Smooth muscle cell (in vitro differentiated cells): Measurements from ENCODE around the gene IL19. TPM values are rescaled to one million over a fixed set of nuclear protein-coding genes. Genes with fewer than 3 reads are reported as not detected.

Source experiments
- DNase-seq: peaks from one replicate; lab custom pipeline; 2025; ENCODE audit not compliant: unreplicated experiment; lab: John Stamatoyannopoulos, UW
- H2AFZ ChIP-seq: fragments of 200-600 bp; sonication (generic); 2 replicates; pipeline ENCODE4 v1.6.0; 2016; ENCODE audit warnings: antibody characterized with exemption, low read depth, mild to moderate bottlenecking
- H3F3A ChIP-seq: fragments of 200-600 bp; sonication (generic); 2 replicates; pipeline ENCODE4 v1.6.0; 2017; ENCODE audit warnings: antibody characterized with exemption, low read depth
- H3K27ac ChIP-seq: fragments of 200-600 bp; sonication (generic); 2 replicates; pipeline ENCODE4 v1.5.1; 2016; ENCODE audit warnings: low read depth, mild to moderate bottlenecking
- H3K27me3 ChIP-seq: fragments of 200-600 bp; sonication (generic); 2 replicates; pipeline ENCODE4 v1.6.1; 2016; ENCODE audit warnings: low read depth, mild to moderate bottlenecking
- H3K36me3 ChIP-seq: fragments of 200-600 bp; sonication (generic); 2 replicates; pipeline ENCODE4 v1.5.1; 2016; ENCODE audit warnings: low read depth
- H3K4me1 ChIP-seq: fragments of 200-600 bp; sonication (generic); 2 replicates; pipeline ENCODE4 v1.5.1; 2016; ENCODE audit warnings: low read depth
- H3K4me2 ChIP-seq: fragments of 200-600 bp; sonication (generic); 2 replicates; pipeline ENCODE4 v1.6.0; 2016; ENCODE audit warnings: mild to moderate bottlenecking
- H3K4me3 ChIP-seq: fragments of 200-600 bp; sonication (generic); 2 replicates; pipeline ENCODE4 v1.5.1; 2016; ENCODE audit warnings: mild to moderate bottlenecking
- H3K79me2 ChIP-seq: fragments of 200-600 bp; sonication (generic); 2 replicates; pipeline ENCODE4 v1.6.0; 2016; ENCODE audit warnings: low read depth, mild to moderate bottlenecking
- H3K9ac ChIP-seq: fragments of 200-600 bp; sonication (generic); 2 replicates; pipeline ENCODE4 v1.6.0; 2016; ENCODE audit warnings: low read depth
- H3K9me3 ChIP-seq: fragments of 200-600 bp; sonication (generic); replicated peaks from 2 replicates; pipeline ENCODE4 v1.5.1; 2016; ENCODE audit warnings: low read depth
- H4K20me1 ChIP-seq: fragments of 200-600 bp; sonication (generic); 2 replicates; pipeline ENCODE4 v1.6.0; 2016; ENCODE audit warnings: low read depth
- CTCF ChIP-seq: fragments of 200-600 bp; sonication (generic); IDR thresholded peaks from 2 replicates; pipeline ENCODE4 v1.5.1; 2017; ENCODE audit warnings: borderline replicate concordance, mild to moderate bottlenecking, antibody characterized with exemption; ENCODE audit not compliant: insufficient read depth, poor library complexity, severe bottlenecking
- WGBS: methylation state at CpG from one replicate; pipeline ENCODE4 v1.1.7; 2016; ENCODE audit warnings: low lambda C conversion rate; 5-methylcytosine and 5-hydroxymethylcytosine counted together
- polyA plus RNA-seq: library from polyadenylated mRNA; unstranded; fragments of >200 nt; fragmentation: Nextera tagmentation; extraction: Ambion mirVana; gene quantifications from 2 replicates; pipeline ENCODE4 v1.2.1, GENCODE V29; 2016
- small RNA-seq: library from RNA; depleted of rRNA; stranded (forward); fragments of <200 nt; gene quantifications from one replicate; pipeline ENCODE3, GENCODE V24; 2014
- total RNA-seq: library from RNA; depleted of rRNA; stranded (reverse); fragments of >200 nt; gene quantifications from 2 replicates; pipeline ENCODE4 v1.2.3, GENCODE V29; 2014

IL19 gene
- total and polyA plus RNA-seq, 2 experiments from 2014 or later: 0.35 TPM; not detected in 1

DNA sequence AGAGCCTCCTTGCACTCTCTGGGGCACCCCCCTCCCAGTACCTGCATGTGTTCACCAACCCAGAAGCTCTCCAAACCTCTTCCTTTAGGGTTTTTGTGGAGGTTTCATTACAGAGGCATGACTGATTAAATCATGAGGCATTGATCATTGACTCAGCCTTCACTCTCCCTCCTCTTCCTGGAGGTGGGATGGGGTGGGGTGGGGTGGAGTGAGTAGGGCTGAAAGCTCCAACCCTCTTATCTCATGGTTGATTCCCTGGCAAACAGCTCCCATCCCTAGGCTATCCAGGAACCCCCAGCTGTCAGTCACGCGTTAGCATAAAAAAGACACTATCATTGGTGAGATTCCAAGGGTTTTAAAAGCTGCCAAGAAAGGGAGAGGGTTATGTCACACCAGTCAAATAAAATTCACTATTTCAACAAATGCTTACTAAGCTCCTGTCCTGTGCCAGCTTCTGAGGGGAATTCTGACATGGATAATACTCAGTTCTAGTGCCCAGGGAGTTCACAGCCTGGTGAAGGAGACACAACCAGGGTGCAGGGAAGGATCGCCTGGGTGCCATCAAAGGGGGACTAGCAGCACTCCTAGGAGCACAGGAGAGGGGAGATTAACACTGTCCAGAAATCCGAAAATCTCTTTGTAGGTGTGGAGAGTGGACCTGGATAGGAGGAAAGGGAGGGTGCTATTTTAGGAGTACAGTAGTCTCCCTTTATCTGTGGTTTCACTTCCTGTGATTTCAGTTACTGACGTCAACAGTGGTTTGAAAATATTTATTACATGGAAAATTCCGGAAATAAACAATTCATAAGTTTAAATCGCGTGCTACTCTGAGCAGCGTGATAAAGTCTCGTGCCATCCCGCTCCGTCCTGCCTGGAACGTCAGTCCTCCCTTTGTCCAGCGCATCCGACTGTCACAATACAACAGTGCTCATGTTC, 119.8 kb downstream of the IL19 start:
- Histone ChIP-seq H3K36me3 (no peaks in the 10 kb centered on the region), H3K4me2 (peak overlapping the region; percentile 72), H3K4me1 (peaks cover 2% of the 10 kb centered on the region), H4K20me1 (no peaks in the 10 kb centered on the region), H3K79me2 (no peaks in the 10 kb centered on the region), H2AFZ (no peak overlapping the region), H3K27ac (peak overlapping the region; percentile 89), H3K4me3 (no peak overlapping the region), H3K9ac (peak overlapping the region; percentile 79), H3F3A (no peaks in the 10 kb centered on the region), H3K9me3 (no peaks in the 10 kb centered on the region), H3K27me3 (no peaks in the 10 kb centered on the region)
- DNase-seq: no peak
- 32% methylated on average over 15 of the region's 15 CpGs for WGBS
- no peak for TF ChIP-seq CTCF

DNA sequence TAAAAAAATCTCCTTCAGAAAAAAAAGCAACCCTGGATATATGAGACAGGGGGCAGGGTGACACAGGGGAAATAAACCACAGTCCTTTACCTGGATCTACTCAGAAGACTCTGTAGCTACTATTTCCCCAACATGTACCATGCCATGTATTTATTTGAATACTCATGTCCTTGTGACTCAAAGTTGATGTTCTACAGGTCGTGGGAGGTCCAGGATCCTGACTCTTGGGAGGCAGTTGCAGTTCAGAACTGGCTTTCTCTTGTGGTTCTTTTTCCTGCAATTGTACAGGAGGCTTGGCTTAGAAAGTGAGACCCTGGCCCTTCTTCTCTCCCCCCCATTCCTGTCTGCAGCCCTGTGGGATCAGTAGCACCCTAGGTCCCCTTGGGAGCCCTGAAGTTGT, 120.8 kb downstream of the IL19 start:
- Histone ChIP-seq H3K36me3 (no peaks in the 10 kb centered on the region), H3K9ac (peak overlapping the region; percentile 57), H3K4me2 (peak overlapping the region; percentile 72), H3K27ac (peak overlapping the region; percentile 89), H4K20me1 (no peaks in the 10 kb centered on the region), H3K4me1 (peaks cover 6% of the 10 kb centered on the region), H3K27me3 (no peaks in the 10 kb centered on the region), H2AFZ (no peak overlapping the region), H3K4me3 (no peak overlapping the region), H3K79me2 (no peaks in the 10 kb centered on the region), H3F3A (no peaks in the 10 kb centered on the region), H3K9me3 (no peaks in the 10 kb centered on the region)
- TF ChIP-seq CTCF: no peak
- DNase-seq: no peak
- WGBS: 74% methylated on average over 1 of the region's 1 CpG

Small RNA genes within 50 kb of the gene (small RNA-seq; reads per million reads assigned to genes)
- not detected for gene RF00019

Other genes starting within 250 kb of the IL19 start
- gene EIF2D, start 158.3 kb upstream of the IL19 start, total RNA-seq: 28.9 and 32.5 TPM in 2 replicates
- gene EIF2D, start 158.3 kb upstream of the IL19 start, polyA plus RNA-seq: 22.8 and 22.9 TPM in 2 replicates
- 11.1 and 21.4 TPM in 2 replicates for gene DYRK3, start 135.2 kb upstream of the IL19 start, total RNA-seq
- 6.9 and 13.7 TPM in 2 replicates for gene DYRK3, start 135.2 kb upstream of the IL19 start, polyA plus RNA-seq
- gene MAPKAPK2, start 85.9 kb upstream of the IL19 start, total RNA-seq: 36.0 and 40.9 TPM in 2 replicates
- 14.3 and 16.9 TPM in 2 replicates for gene MAPKAPK2, start 85.9 kb upstream of the IL19 start, polyA plus RNA-seq
- gene IL10, start 1.7 kb downstream of the IL19 start, total RNA-seq: 0.36 and 2.2 TPM in 2 replicates
- gene IL10, start 1.7 kb downstream of the IL19 start, polyA plus RNA-seq: 1.2 and 2.8 TPM in 2 replicates
- gene IL20, start 94.8 kb downstream of the IL19 start, total RNA-seq: not detected in 2 replicates
- gene IL20, start 94.8 kb downstream of the IL19 start, polyA plus RNA-seq: 1.6 TPM in 1 of 2 replicates, not detected in the other
- 1.5 and 1.8 TPM in 2 replicates for gene IL24, start 126.7 kb downstream of the IL19 start, total RNA-seq
- gene IL24, start 126.7 kb downstream of the IL19 start, polyA plus RNA-seq: 1.9 and 3.1 TPM in 2 replicates
- not detected in 2 replicates for gene FCMR, start 151.2 kb downstream of the IL19 start, total RNA-seq
- 1.6 and 4.0 TPM in 2 replicates for gene FCMR, start 151.2 kb downstream of the IL19 start, polyA plus RNA-seq
- gene PIGR, start 175.7 kb downstream of the IL19 start, total RNA-seq: not detected in 2 replicates
- not detected in 2 replicates for gene PIGR, start 175.7 kb downstream of the IL19 start, polyA plus RNA-seq
- gene FCAMR, start 199.7 kb downstream of the IL19 start, total RNA-seq: not detected in 2 replicates
- gene FCAMR, start 199.7 kb downstream of the IL19 start, polyA plus RNA-seq: not detected in 2 replicates